Hair follicular keratinocyte (primary cell): ENCODE data around the gene HS6ST3. TPM values are rescaled to one million over a fixed set of nuclear protein-coding genes. Genes with fewer than 3 reads are reported as not detected.

Experiments
- total RNA-seq: library from RNA; depleted of rRNA; stranded (reverse); fragments of >200 nt; gene quantifications from 2 replicates; pipeline ENCODE4 v1.2.3, GENCODE V29; 2015

Gene HS6ST3
- not detected in 2 replicates for total RNA-seq

DNA sequence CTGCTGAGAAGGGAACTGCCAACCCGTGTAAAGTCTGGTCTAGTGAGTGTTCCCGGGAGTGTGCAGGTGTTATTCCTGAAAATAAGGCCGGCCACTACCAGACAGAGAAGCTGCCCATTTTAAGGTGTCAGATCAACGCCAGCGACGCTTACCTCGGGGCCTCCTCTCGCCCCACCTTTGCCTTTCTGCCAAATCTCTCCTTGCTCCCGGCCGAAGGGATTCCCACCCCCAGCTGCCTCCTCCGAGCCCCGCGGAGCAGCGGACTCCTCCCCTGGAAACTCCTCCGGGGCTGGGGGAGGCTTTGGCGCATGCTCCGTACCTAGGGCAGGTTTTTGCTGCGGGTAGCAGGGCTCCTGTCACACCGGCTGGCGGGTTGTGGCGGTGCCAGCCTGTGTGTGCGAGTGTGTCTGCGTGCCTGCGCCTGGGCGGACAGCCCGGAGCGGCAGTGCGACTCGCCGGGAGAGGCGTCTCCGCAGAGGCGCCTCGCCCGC is at the start of gene HS6ST3:
Gene HS6ST3 (plus strand): TSS at position 359 of the 491 bp plus-strand sequence.

DNA sequence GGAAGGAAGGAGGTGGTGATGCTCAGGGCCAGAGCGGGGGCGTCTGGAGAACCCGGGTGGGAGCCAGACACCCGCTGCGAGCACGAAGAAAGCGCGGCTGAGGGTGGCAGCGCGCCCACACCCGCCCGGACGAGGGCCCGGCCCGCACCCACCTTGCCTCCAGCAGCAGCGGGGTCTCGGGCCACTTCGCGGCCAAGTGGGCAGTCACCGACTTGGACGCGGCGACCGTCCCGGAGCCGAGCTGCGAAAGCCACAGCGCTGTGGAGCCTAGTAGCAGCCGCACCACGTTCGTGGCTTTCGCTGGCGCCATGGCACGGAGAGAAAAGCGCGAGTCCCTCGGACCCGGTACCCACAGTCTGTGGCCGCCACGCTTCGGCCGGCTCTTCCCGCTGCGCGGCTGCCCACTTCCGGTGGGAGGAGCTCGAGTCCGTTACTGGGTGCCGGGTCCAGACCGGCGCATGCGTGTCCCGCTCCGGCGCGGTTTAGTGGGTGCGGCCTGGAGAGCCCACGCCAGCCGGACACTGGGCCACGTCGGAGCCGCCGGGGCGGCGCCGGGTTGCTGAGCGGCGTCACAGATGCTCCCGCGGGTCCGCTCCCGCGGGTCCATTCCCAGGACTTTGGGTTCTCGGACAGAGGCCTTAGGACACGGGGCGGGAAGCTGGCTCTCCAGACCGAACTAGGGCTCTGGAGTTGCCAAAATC is 36.8 kb upstream of the HS6ST3 start, which contains the start of gene UGGT2:
Gene UGGT2 (minus strand): TSS at position 399 of the 701 bp plus-strand sequence. CDS start 89 bp downstream, at position 310.

Other genes starting within 250 kb of the HS6ST3 start
- gene UGGT2, start 36.7 kb upstream of the HS6ST3 start, total RNA-seq, result 13.9 and 29.6 TPM in 2 replicates